22Rv1 (cell line): ENCODE results near the gene GPC5.

ENCODE experiments used
- ZFX ChIP-seq: fragments of 450-650 bp; IDR thresholded peaks from 2 replicates; pipeline ENCODE4 v1.6.1; 2017; ENCODE audit warnings: antibody characterized with exemption, borderline replicate concordance
- TF ChIP-seq, protein P1 (sequence below): fragments of 450-650 bp; IDR thresholded peaks from 2 replicates; pipeline ENCODE4 v1.5.1; 2017; ENCODE audit warnings: mild to moderate bottlenecking

DNA sequence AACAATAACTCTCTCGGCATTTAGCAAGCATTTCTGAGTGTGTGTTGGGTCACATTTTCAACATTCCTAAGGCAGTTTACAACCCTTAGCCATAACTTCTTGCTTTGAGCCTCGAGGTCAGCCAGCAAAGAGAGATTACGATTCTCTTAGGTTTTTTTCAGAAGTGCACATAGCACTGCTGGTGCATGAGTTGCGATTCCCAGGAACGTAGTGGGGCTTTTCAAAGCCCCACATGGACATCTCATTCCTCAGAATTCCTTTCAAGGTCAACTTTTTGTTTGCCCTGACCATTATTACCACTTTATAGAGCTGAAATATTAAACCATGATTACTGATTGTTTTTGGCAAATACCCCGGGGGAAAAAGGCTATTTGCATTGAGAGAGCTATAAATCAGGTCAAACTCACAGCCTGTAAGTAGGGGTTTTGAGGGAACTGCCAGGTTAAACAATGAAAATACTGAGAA is 705.3 kb downstream of the GPC5 start:
- TF ChIP-seq, protein P1, sequence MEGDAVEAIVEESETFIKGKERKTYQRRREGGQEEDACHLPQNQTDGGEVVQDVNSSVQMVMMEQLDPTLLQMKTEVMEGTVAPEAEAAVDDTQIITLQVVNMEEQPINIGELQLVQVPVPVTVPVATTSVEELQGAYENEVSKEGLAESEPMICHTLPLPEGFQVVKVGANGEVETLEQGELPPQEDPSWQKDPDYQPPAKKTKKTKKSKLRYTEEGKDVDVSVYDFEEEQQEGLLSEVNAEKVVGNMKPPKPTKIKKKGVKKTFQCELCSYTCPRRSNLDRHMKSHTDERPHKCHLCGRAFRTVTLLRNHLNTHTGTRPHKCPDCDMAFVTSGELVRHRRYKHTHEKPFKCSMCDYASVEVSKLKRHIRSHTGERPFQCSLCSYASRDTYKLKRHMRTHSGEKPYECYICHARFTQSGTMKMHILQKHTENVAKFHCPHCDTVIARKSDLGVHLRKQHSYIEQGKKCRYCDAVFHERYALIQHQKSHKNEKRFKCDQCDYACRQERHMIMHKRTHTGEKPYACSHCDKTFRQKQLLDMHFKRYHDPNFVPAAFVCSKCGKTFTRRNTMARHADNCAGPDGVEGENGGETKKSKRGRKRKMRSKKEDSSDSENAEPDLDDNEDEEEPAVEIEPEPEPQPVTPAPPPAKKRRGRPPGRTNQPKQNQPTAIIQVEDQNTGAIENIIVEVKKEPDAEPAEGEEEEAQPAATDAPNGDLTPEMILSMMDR = no peak
- no peak for TF ChIP-seq ZFX
